ENCODE measurements around the gene ARHGEF12. TPM values are rescaled to one million over a fixed set of nuclear protein-coding genes. Genes with fewer than 3 reads are reported as not detected.
A peak's percentile ranks its signal among the peaks of the same experiment; 100 is the strongest.

Gene ARHGEF12
- total RNA-seq, 4 donors from 2014 or later: 92.1 to 122 (median 104) TPM

DNA sequence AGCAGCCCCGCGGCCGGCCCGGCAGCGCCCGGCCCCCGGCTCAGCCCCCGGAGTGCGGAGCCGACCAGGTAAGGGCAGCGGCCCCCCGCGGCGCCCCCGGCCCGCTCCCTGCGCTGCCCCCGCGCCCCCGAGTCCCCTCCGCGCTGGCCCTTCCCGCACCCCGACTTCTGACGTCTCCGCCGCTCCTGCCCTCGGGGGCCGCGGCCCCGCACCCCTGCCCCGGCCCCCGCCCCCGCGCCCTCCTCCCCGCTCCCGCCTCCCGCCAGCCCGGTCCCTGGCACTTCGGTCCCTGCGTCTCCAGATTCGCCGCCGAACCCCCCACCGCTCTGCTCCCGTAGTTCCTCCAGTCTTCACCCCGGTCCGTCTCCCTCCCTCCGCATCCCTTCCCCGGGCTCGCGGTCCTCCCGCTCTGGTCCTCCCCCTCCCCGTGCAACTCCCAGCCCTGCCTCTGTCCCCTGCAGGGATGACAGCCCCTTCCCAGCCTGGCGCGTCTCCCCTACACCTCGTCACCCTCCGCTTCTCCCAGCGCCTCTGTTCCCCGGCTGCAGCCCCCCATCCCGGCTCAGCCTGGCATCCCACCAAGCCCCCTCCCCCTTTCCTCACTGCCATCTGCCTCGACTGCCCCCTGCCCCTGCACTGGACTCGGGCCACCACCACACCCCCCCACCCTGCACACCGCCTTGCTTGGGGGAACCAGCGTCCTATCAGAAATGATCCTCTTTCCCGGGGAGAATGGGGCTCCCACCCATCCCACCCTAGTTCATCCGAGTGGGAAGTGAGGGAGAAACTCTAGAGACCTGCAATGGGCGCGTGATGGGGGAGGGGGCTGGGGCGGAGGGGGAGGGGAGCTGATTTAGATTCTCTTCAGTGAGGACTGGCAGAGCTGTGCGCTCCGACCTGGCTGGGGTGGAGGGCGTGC is 175.9 kb downstream of the ARHGEF12 start:
- Histone ChIP-seq H3K4me3 (peak overlapping the region in 2 of 4 donors; percentile 15 to 58), H3K9me3 (no peaks in the 10 kb centered on the region), H3K27me3 (peaks cover 0 to 38% of the 10 kb centered on the region in 2 donors), H3K36me3 (no peaks in the 10 kb centered on the region), H3K27ac (no peak overlapping the region), H3K4me1 (peaks cover 0 to 10% (median 0%) of the 10 kb centered on the region in 4 donors)
- TF ChIP-seq EP300 (IDR thresholded peaks at IDR 0.05): no peak
- TF ChIP-seq POLR2A (IDR thresholded peaks at IDR 0.05): no peak
- TF ChIP-seq CTCF (IDR thresholded peaks at IDR 0.05): no peak
- 23 to 25% methylated on average over 33 to 38 of the region's 73 CpGs for WGBS, 2 donors
- DNase-seq (ENCODE audit: low spot score in 2 of 2): no peak

DNA sequence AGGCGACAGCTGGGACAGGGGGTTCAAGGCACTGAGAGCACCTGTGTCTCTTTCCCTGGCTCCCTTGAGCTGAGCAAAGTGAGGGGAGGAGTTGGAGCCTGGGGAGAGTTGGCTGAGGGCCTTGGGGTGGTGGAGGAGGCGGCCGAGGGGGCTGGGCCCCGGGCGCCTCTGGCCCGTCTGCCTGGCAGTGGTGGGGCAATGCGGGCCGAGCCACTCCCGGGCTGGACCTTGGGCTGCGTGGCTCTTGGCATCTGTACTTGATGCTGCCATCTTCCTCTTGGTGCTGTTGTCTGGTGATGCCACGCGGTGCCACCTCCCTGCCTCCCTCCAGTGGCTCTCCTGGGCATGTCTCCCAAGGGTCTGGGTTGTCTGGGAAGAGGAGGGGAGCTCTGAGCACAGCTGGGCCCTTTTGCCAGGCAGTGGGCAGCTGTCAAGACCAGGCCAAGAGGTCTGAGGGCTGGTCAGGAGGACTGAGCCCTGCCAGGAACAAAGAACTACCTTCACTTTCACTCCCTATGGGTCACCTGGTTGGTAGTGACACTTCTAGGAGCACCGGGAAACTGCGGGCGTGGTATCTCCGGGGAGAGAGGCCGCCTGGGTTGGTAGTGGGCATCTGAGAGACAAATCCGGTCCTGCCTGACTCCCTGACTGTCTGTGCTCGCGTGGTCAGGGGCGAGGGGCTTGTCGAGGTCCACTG is 176.7 kb downstream of the ARHGEF12 start:
- no peak for DNase-seq (ENCODE audit: low spot score in 2 of 2)
- Histone ChIP-seq H3K36me3 (no peaks in the 10 kb centered on the region), H3K27me3 (peaks cover 0 to 30% of the 10 kb centered on the region in 2 donors), H3K27ac (no peak overlapping the region), H3K4me3 (no peak overlapping the region), H3K9me3 (no peaks in the 10 kb centered on the region), H3K4me1 (peaks cover 0 to 10% (median 0%) of the 10 kb centered on the region in 4 donors)
- TF ChIP-seq POLR2A (IDR thresholded peaks at IDR 0.05) (no peak), EP300 (IDR thresholded peaks at IDR 0.05) (no peak), CTCF (IDR thresholded peaks at IDR 0.05) (no peak)
- WGBS, 2 donors: 79 to 86% methylated on average over 11 to 19 of the region's 22 CpGs

DNA sequence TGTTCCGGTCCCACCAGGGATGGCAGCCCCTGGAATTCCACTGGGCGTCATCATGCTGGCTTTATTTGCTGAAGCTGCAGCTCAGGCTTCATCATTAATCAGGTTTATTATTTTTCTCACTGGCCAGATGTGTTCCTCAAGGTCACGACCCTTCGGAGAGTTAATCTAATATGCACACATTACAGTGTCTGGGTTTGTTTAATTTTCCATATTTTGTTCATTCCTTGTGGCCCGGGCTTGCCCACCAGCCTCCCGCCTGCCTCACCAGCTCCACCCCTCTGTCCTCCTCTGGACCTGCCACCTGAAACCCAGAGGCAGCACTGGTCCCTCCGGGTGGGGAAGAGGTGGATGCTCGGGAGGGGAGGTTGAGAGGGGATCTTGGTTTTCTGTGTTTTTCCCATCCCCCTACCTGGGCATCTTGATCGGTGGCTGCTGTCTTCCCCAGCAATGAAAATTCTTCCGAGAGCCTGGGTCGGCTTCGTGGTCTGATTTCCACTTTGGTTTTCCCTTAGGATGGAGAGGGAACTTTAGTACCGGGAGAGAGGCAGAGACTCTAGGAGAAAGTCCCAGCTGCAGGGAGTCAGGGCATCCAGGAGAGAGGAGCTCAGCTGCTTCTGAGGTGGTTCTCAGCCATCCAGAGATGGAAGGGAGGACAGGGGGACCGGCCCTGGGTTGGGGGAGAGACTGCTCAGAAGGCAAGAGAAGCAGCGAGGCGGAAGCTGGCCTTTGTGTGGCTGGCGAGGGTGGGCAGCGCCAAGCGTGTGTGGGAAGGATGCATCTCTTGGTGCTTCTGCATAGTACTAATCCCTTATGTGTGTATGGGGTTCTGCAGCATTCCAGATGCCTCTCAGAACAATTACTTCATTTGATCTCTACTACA is 177.5 kb downstream of the ARHGEF12 start:
- 67 to 68% methylated on average over 19 of the region's 19 CpGs for WGBS, 2 donors
- Histone ChIP-seq H3K4me1 (peaks cover 0 to 10% (median 0%) of the 10 kb centered on the region in 4 donors), H3K27ac (no peak overlapping the region), H3K27me3 (peaks cover 0 to 22% of the 10 kb centered on the region in 2 donors), H3K36me3 (no peaks in the 10 kb centered on the region), H3K9me3 (no peaks in the 10 kb centered on the region), H3K4me3 (no peak overlapping the region)
- no peak for DNase-seq (ENCODE audit: low spot score in 2 of 2)
- no peak for TF ChIP-seq CTCF (IDR thresholded peaks at IDR 0.05)
- no peak for TF ChIP-seq POLR2A (IDR thresholded peaks at IDR 0.05)
- TF ChIP-seq EP300 (IDR thresholded peaks at IDR 0.05): no peak

- H3K4me1 ChIP-seq: peaks cover 0 to 10% (median 0%) of the 10 kb centered on the region in 4 donors
- H3K9me3 ChIP-seq: no peaks in the 10 kb centered on the region
- DNase-seq (ENCODE audit: low spot score in 2 of 2): no peak
- 85 to 87% methylated on average over 14 of the region's 14 CpGs for WGBS, 2 donors
- no peaks in the 10 kb centered on the region for H3K36me3 ChIP-seq
- TF ChIP-seq POLR2A (IDR thresholded peaks at IDR 0.05): no peak
- no peak for TF ChIP-seq CTCF (IDR thresholded peaks at IDR 0.05)
- no peak for TF ChIP-seq EP300 (IDR thresholded peaks at IDR 0.05)
- H3K27me3 ChIP-seq: peaks cover 0 to 14% of the 10 kb centered on the region in 2 donors
- no peak overlapping the region for H3K4me3 ChIP-seq
- no peak overlapping the region for H3K27ac ChIP-seq
Observed at GRCh38 chr11:120514541-120515121, 178.4 kb downstream of the ARHGEF12 start.
